Smooth muscle cell (in vitro differentiated cells): ENCODE measurements around the gene OR4K17. TPM values are rescaled to one million over a fixed set of nuclear protein-coding genes. Genes with fewer than 3 reads are reported as not detected.
"Not testable (repeated sequence)": the region's sequence is repeated elsewhere in the genome, so short reads cannot be mapped to it uniquely, and the experiment has no call there.

Experiments
- DNase-seq: peaks from one replicate; lab custom pipeline; 2025; ENCODE audit not compliant: unreplicated experiment; lab: John Stamatoyannopoulos, UW
- H2AFZ ChIP-seq: fragments of 200-600 bp; sonication (generic); 2 replicates; pipeline ENCODE4 v1.6.0; 2016; ENCODE audit warnings: antibody characterized with exemption, low read depth, mild to moderate bottlenecking
- H3F3A ChIP-seq: fragments of 200-600 bp; sonication (generic); 2 replicates; pipeline ENCODE4 v1.6.0; 2017; ENCODE audit warnings: antibody characterized with exemption, low read depth
- H3K27ac ChIP-seq: fragments of 200-600 bp; sonication (generic); 2 replicates; pipeline ENCODE4 v1.5.1; 2016; ENCODE audit warnings: low read depth, mild to moderate bottlenecking
- H3K27me3 ChIP-seq: fragments of 200-600 bp; sonication (generic); 2 replicates; pipeline ENCODE4 v1.6.1; 2016; ENCODE audit warnings: low read depth, mild to moderate bottlenecking
- H3K36me3 ChIP-seq: fragments of 200-600 bp; sonication (generic); 2 replicates; pipeline ENCODE4 v1.5.1; 2016; ENCODE audit warnings: low read depth
- H3K4me1 ChIP-seq: fragments of 200-600 bp; sonication (generic); 2 replicates; pipeline ENCODE4 v1.5.1; 2016; ENCODE audit warnings: low read depth
- H3K4me2 ChIP-seq: fragments of 200-600 bp; sonication (generic); 2 replicates; pipeline ENCODE4 v1.6.0; 2016; ENCODE audit warnings: mild to moderate bottlenecking
- H3K4me3 ChIP-seq: fragments of 200-600 bp; sonication (generic); 2 replicates; pipeline ENCODE4 v1.5.1; 2016; ENCODE audit warnings: mild to moderate bottlenecking
- H3K79me2 ChIP-seq: fragments of 200-600 bp; sonication (generic); 2 replicates; pipeline ENCODE4 v1.6.0; 2016; ENCODE audit warnings: low read depth, mild to moderate bottlenecking
- H3K9ac ChIP-seq: fragments of 200-600 bp; sonication (generic); 2 replicates; pipeline ENCODE4 v1.6.0; 2016; ENCODE audit warnings: low read depth
- H3K9me3 ChIP-seq: fragments of 200-600 bp; sonication (generic); replicated peaks from 2 replicates; pipeline ENCODE4 v1.5.1; 2016; ENCODE audit warnings: low read depth
- H4K20me1 ChIP-seq: fragments of 200-600 bp; sonication (generic); 2 replicates; pipeline ENCODE4 v1.6.0; 2016; ENCODE audit warnings: low read depth
- WGBS: methylation state at CpG from one replicate; pipeline ENCODE4 v1.1.7; 2016; ENCODE audit warnings: low lambda C conversion rate; 5-methylcytosine and 5-hydroxymethylcytosine counted together
- polyA plus RNA-seq: library from polyadenylated mRNA; unstranded; fragments of >200 nt; fragmentation: Nextera tagmentation; extraction: Ambion mirVana; gene quantifications from 2 replicates; pipeline ENCODE4 v1.2.1, GENCODE V29; 2016
- total RNA-seq: library from RNA; depleted of rRNA; stranded (reverse); fragments of >200 nt; gene quantifications from 2 replicates; pipeline ENCODE4 v1.2.3, GENCODE V29; 2014
- TF ChIP-seq, protein P1 (sequence below): fragments of 200-600 bp; sonication (generic); IDR thresholded peaks from 2 replicates; pipeline ENCODE4 v1.5.1; 2017; ENCODE audit warnings: borderline replicate concordance, mild to moderate bottlenecking, antibody characterized with exemption; ENCODE audit not compliant: insufficient read depth, poor library complexity, severe bottlenecking

Gene OR4K17
- total and polyA plus RNA-seq, 2 experiments from 2014 or later = not detected

DNA sequence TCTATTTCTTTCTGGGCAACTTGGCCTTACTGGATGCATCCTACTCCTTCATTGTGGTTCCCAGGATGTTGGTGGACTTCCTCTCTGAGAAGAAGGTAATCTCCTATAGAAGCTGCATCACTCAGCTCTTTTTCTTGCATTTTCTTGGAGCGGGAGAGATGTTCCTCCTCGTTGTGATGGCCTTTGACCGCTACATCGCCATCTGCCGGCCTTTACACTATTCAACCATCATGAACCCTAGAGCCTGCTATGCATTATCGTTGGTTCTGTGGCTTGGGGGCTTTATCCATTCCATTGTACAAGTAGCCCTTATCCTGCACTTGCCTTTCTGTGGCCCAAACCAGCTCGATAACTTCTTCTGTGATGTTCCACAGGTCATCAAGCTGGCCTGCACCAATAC lies 33.4 kb downstream of the OR4K17 start:
- WGBS = 43% methylated on average over 7 of the region's 7 CpGs
- TF ChIP-seq, protein P1, sequence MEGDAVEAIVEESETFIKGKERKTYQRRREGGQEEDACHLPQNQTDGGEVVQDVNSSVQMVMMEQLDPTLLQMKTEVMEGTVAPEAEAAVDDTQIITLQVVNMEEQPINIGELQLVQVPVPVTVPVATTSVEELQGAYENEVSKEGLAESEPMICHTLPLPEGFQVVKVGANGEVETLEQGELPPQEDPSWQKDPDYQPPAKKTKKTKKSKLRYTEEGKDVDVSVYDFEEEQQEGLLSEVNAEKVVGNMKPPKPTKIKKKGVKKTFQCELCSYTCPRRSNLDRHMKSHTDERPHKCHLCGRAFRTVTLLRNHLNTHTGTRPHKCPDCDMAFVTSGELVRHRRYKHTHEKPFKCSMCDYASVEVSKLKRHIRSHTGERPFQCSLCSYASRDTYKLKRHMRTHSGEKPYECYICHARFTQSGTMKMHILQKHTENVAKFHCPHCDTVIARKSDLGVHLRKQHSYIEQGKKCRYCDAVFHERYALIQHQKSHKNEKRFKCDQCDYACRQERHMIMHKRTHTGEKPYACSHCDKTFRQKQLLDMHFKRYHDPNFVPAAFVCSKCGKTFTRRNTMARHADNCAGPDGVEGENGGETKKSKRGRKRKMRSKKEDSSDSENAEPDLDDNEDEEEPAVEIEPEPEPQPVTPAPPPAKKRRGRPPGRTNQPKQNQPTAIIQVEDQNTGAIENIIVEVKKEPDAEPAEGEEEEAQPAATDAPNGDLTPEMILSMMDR = no peak

DNA sequence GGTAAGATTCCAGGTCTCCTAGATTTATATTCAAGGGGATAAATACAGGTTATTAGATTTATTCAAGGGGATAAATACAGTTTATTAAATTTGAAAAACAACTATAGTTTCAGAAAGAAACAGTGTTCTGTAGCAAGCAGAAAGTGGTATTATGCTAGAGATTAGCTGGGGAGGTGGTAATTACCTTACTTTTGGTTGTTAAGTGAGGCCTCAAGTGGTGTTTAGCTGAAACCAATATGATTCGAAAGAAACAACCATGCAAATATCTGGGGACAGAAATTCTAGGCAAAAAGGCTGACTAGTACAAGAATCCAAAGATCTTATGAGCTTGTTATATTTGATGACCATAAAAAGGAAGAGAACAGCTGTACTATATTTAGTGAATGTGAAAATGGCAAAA lies 34.3 kb downstream of the OR4K17 start:
- Histone ChIP-seq H3K4me3 (no peak overlapping the region), H3K9ac (no peak overlapping the region), H3K4me1 (no peaks in the 10 kb centered on the region), H3K27ac (no peak overlapping the region), H4K20me1 (no peaks in the 10 kb centered on the region), H3K9me3 (no peaks in the 10 kb centered on the region), H3K4me2 (no peak overlapping the region), H3F3A (no peaks in the 10 kb centered on the region), H2AFZ (no peak overlapping the region), H3K79me2 (no peaks in the 10 kb centered on the region), H3K36me3 (no peaks in the 10 kb centered on the region), H3K27me3 (no peaks in the 10 kb centered on the region)
- TF ChIP-seq, protein P1 = no peak
- 47% methylated on average over 1 of the region's 1 CpG for WGBS
- DNase-seq = no peak

More for the DNA sequence above, 33.4 kb downstream of the OR4K17 start:
- H3F3A ChIP-seq = no peaks in the 10 kb centered on the region
- H3K27me3 ChIP-seq = no peaks in the 10 kb centered on the region
- H3K9me3 ChIP-seq = no peaks in the 10 kb centered on the region
- H3K9ac ChIP-seq = no peak overlapping the region
- no peak overlapping the region for H3K27ac ChIP-seq
- no peak overlapping the region for H3K4me3 ChIP-seq
- H3K36me3 ChIP-seq = no peaks in the 10 kb centered on the region
- DNase-seq = no peak
- no peak overlapping the region for H3K4me2 ChIP-seq
- no peaks in the 10 kb centered on the region for H4K20me1 ChIP-seq
- no peak overlapping the region for H2AFZ ChIP-seq
- H3K4me1 ChIP-seq = no peaks in the 10 kb centered on the region
- no peaks in the 10 kb centered on the region for H3K79me2 ChIP-seq

DNA sequence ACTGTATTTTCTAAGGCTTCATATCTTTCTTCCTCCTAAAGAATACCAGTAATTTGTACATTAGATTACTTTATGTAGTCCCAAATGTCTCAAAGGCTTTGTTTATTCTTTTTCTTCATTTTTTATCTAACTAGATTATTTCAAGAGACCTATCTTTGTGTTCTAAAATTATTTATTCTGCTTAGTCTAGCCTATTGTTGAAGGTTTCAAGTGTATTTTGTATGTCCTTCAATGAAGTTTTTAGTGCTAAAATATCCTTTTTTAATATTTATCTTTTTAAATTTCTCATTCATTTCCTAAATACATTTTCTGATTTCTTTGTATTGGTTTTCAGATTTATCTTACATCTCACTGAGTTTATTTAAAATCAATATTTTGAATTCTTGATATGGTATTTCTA lies 53.9 kb downstream of the OR4K17 start:
- H3F3A ChIP-seq = no peaks in the 10 kb centered on the region
- H3K4me2 ChIP-seq = no peak overlapping the region
- no peak overlapping the region for H3K4me3 ChIP-seq
- no peak overlapping the region for H3K27ac ChIP-seq
- no peak overlapping the region for H3K9ac ChIP-seq
- H3K9me3 ChIP-seq = peaks cover 7% of the 10 kb centered on the region
- no peak overlapping the region for H2AFZ ChIP-seq
- H3K27me3 ChIP-seq = no peaks in the 10 kb centered on the region
- no peak for DNase-seq
- no peaks in the 10 kb centered on the region for H3K4me1 ChIP-seq
- no peaks in the 10 kb centered on the region for H3K36me3 ChIP-seq
- H4K20me1 ChIP-seq = no peaks in the 10 kb centered on the region
- TF ChIP-seq, protein P1 = no peak
- H3K79me2 ChIP-seq = no peaks in the 10 kb centered on the region

DNA sequence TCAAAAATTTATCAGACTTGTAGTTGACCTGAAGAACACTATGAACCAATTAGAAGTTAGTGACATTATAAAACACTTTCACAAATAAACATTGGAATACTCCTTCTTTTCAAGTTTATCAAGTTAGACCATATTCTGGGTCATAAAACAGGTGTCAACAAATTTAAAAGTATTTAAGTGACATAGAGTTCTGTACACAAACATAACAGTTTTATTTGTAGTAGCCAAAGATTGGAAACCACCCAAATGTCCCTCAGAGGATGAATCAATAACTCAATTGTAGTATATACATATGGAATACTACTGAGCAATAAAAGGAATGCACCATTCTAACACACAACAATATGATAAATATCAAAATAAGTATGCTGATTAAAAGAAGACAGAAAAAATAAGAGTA lies 56.6 kb downstream of the OR4K17 start:
- Histone ChIP-seq H3K36me3 (no peaks in the 10 kb centered on the region), H3F3A (no peaks in the 10 kb centered on the region), H3K79me2 (no peaks in the 10 kb centered on the region), H3K27me3 (no peaks in the 10 kb centered on the region), H2AFZ (no peak overlapping the region), H4K20me1 (no peaks in the 10 kb centered on the region), H3K4me3 (no peak overlapping the region), H3K4me1 (no peaks in the 10 kb centered on the region), H3K9me3 (no peaks in the 10 kb centered on the region), H3K9ac (no peak overlapping the region), H3K4me2 (no peak overlapping the region), H3K27ac (no peak overlapping the region)
- TF ChIP-seq, protein P1 = no peak
- DNase-seq = no peak

DNA sequence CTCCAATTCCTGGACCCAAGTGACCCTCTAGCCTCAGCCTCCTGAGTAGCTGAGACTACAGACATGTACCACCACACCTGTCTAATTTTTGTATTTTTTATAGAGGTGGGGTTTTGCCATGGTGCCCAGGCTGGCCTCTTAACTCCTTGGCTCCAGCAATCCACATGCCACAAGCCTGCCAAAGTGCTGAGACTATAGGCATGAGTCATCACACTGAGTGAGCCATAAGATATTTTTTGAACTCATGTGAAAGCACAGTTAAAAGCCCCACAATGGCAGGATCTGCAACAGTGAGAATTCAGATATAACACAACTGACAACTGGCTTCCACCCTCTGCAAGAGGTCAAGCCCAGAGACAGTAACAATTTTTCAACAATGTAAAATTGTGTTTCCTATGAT lies 59.3 kb downstream of the OR4K17 start:
- not testable (repeated sequence) for H3F3A ChIP-seq, H3K4me3 ChIP-seq, H2AFZ ChIP-seq, H3K9ac ChIP-seq, H3K4me2 ChIP-seq, H4K20me1 ChIP-seq, H3K27me3 ChIP-seq, DNase-seq, H3K27ac ChIP-seq, H3K4me1 ChIP-seq, H3K79me2 ChIP-seq, H3K9me3 ChIP-seq, H3K36me3 ChIP-seq
